GM13977 (cell line): ENCODE results near the gene TUSC2.

ENCODE experiments used
- DNase-seq: peaks from one replicate; pipeline ENCODE4 v3.0.0; 2012; ENCODE audit warnings: low spot score
- in situ Hi-C: fragments of 300-500 bp; cut with MboI; formaldehyde crosslinking; loops from one replicate; pipeline ENCODE4 v1.12.0; 2022; ENCODE audit warnings: low sequenced_read_pairs, low pct_unique_long_range_greater_than_20kb, mixed read lengths, inconsistent platforms; ENCODE audit not compliant: unreplicated experiment
- TF ChIP-seq, protein P1 (sequence below): IDR thresholded peaks from 2 replicates; pipeline ENCODE4 v1.5.1; 2012; ENCODE audit warnings: mild to moderate bottlenecking, control low read depth; ENCODE audit not compliant: insufficient read depth; ENCODE audit errors: extremely low read depth, missing control alignments

Gene TUSC2

DNA sequence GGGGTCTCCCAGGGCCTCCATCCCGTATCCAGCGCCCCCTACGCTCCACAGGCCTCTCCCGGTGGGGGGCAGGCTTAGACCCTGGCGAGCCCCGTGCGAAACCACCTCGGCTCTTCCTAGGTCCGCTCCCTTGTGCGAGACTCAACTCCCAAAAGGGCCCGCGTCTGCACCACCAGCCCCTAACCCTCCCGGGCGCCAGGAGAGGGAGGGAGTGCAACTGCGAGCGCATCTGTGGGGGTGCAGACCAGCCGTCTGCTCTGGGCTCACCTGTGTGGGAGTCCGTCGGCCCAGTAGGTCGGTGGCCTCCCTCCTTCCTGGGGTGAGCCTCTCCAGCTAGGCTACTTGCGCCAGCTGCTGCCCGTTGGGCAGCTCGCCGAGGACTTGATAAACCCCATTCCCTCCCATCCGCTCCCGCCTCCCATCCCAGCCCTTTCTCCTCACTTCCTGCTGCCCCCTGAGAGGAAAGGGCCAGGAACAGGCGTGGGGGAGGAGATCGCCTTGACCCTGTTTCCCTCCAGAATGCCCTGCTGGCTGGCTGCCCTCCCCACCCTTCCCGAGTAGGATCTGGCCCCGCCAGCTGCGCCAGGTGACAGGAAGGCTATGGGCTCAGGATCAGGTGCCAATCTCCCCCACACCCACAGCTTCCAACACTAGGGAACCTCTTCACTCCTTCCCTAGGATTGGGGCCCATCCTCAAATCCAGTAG is 5.5 kb downstream of the TUSC2 start, which contains the start of gene HYAL2:
HYAL2 (minus strand) TSS at position 360 of the 706 bp plus-strand sequence. CDS start 2,256 bp downstream, outside the sequence.
- in situ Hi-C loops = no loop called here
- TF ChIP-seq, protein P1, sequence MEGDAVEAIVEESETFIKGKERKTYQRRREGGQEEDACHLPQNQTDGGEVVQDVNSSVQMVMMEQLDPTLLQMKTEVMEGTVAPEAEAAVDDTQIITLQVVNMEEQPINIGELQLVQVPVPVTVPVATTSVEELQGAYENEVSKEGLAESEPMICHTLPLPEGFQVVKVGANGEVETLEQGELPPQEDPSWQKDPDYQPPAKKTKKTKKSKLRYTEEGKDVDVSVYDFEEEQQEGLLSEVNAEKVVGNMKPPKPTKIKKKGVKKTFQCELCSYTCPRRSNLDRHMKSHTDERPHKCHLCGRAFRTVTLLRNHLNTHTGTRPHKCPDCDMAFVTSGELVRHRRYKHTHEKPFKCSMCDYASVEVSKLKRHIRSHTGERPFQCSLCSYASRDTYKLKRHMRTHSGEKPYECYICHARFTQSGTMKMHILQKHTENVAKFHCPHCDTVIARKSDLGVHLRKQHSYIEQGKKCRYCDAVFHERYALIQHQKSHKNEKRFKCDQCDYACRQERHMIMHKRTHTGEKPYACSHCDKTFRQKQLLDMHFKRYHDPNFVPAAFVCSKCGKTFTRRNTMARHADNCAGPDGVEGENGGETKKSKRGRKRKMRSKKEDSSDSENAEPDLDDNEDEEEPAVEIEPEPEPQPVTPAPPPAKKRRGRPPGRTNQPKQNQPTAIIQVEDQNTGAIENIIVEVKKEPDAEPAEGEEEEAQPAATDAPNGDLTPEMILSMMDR = no peak
- DNase-seq = no peak

DNA sequence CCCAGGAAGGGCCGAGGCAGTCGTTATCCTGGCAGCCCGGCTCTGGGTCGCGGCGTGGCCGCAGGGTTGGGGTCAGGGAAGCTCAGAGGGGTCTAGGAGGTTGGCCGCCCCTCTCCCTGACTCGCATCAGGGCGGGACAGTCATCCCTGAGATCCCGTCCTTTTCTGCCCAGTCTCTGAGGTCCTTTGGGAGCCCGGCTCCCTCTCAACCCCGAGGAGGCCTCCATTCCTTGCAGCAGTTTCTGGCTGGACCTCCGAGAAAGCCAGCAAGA is 6.0 kb downstream of the TUSC2 start:
- no peak for DNase-seq
- TF ChIP-seq, protein P1 = no peak
- in situ Hi-C loops = no loop called here

DNA sequence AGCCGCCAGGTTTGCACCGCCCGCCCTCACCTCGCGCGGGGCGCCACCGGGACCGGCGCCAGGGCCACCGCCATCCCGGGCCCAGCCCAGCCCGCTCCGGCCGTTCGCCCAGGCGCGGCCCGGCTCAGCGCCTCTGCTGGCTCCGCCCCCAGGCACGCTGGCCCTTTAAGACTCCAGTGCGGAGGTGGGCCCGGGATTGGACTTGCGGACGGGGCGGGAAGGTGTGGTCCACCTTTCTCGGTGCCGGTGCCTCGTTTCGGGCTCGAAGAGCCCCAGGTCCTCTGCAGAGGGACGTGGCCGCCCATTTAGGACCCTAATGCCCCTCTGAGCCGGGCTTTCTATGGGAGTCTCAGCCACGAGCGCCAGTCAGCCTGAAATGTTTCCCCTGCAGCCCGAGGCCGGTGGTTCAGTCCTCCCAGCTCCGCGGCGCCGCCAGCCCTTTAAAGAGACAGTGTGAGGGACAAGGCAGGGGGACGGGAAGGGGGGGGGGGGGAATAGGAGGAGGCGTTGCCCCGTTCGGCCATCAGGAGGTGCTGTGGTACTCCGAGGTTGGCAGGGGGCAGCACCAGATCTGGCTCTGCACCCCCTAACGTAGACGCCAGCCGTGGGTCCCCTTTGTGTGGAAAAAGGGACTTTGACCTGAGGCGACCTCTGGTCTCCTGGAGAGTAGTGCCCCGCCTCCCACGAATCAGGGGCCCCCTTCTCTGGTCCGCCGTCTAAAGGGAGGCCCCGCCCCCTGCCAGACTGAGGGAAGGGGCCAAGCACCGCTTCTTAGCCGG is 6.5 kb downstream of the TUSC2 start:
- TF ChIP-seq, protein P1 = peak; percentile 59
- DNase-seq = peak; percentile 93

DNA sequence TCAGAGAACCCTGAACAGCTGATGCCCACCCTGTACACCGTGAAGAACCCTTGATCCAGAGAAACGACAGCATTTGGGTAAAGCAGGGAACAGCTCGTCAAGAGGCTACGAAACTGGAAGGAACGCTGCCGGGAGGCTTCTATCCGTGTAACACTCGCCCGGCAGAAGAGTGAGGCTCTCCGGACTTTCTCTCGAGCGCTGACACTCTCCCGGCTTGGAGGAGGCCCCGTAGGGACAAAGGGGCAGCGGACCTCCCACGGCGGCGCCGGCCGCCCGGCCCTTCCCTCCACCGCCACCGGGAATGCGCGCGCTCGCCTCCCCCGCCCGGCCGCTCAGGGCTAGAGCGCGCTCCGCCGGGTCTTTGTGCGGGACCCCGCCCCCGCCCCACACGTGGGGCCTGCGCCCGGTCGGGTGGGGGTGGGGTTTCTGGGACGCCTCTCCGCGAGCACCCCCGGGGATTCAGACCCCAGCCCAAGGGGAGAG is 7.1 kb downstream of the TUSC2 start:
- in situ Hi-C loops = no loop called here
- TF ChIP-seq, protein P1 = no peak
- DNase-seq = peak; percentile 88

More for the DNA sequence above, 6.5 kb downstream of the TUSC2 start:
- in situ Hi-C loops = no loop called here

DNA sequence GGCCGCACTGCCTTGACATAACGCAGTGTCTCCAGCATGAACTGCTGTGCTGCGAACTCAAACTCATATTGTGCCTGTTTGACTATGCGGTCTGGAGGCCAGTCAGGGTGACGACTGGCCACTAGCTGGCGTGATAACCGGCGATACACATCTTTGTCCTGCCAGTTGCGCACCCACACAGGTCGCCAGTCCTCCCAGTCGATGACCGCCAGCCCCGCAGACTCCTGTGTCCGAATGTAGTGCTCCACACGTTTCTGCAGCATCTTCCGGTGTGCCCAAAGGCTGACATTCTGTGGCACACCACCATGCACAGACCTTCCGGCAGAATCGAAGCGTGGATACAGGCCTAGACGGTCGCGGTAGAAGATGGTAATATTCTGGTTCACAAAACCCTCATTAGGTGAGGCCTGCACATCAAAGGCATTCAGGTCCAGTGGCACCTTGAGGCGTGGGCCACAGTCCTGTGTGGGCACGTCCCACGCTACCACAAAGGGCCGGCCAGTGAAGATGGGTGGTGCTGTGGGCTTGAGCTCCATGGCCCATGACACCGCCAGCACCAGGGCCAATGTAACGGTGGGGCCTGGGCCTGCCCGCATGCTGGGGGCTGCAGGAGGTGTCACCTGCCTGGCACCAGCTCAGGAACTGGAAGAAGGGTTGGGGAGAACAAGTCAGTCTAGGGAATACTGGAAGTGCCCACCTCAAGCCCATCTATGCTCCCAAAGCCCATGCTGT is 8.0 kb downstream of the TUSC2 start:
- no peak for DNase-seq
- in situ Hi-C loops = no loop called here
- TF ChIP-seq, protein P1 = no peak

DNA sequence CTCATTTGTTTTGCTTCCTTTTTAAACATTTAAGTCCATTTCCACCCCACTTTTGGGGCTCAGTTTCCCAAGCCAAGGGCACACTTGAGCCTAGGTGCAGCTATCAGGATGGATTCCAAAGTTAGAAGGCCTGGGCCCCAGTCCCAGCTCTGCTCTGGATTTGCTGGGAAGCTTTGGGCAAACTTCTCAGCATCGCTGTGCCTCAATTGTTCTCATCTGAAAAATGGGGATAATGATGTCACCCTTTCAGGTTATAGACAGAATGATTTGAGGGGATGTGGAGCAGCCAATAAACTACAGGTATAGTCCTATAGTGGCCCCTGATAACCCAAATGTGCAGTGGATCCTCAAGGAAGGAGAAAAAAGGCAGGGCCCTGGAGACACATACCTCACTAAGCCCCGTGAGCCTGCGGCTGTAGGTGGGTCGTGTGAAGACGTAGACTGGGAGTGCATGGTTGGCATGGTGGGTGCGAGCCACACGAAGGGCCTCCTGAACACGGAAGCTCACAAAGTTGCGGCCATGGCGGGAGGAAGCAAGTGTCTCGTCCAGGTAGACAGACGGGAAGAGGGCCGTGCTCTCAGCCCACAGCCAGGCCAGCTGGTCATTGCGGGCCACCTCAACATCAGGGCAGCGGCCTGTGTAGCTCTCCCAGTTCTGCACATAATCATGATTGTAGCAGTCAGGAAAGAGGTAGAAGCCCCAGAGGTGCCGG is 8.7 kb downstream of the TUSC2 start:
- in situ Hi-C loops = no loop called here
- DNase-seq = no peak
- TF ChIP-seq, protein P1 = no peak
